Cardiac fibroblast (primary cell): ENCODE results near the gene MAGEA8.

Experiments used
- DNase-seq, 2 donors: peaks; one replicate each; pipeline versions ENCODE4 v3.0.0 to v3.0.0-alpha.2; 2010; ENCODE audit warnings: low read depth in 2 of 2
- H3K4me3 ChIP-seq, 2 donors: replicated peaks in 1 of 2; 1 replicate in 1 of 2; 2 replicates in 1 of 2; pipeline ENCODE4 v1.5.1; 2011; ENCODE audit warnings: low read depth in 2 of 2, low read length in 2 of 2, mild to moderate bottlenecking in 2 of 2, moderate library complexity in 1 of 2
- TF ChIP-seq, protein P1 (sequence below): IDR thresholded peaks from one replicate; pipeline ENCODE4 v1.5.1; 2011; ENCODE audit warnings: low read depth, mild to moderate bottlenecking, low read length, inconsistent platforms

The MAGEA8 gene

DNA sequence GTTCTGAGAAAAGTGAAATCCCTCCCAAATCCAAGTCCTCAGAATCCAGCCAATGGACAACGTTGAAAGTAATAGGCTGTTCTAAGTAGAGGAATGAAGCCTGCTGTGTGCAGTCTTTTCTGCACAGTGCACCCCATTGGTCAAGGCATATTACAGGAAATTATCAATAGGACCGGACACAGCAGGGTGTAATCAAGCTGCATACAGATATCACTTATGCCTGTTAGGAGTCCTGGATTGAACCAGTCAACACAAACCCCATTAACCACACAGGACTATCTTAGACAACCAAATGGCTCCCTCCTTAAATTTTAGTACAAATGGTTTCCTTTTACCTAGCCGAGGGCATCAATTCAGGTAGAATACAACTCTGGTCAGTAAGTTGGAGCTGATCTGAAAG lies 34.2 kb upstream of the MAGEA8 start:
- DNase-seq = no peak
- H3K4me3 ChIP-seq = no peak overlapping the region
- TF ChIP-seq, protein P1, sequence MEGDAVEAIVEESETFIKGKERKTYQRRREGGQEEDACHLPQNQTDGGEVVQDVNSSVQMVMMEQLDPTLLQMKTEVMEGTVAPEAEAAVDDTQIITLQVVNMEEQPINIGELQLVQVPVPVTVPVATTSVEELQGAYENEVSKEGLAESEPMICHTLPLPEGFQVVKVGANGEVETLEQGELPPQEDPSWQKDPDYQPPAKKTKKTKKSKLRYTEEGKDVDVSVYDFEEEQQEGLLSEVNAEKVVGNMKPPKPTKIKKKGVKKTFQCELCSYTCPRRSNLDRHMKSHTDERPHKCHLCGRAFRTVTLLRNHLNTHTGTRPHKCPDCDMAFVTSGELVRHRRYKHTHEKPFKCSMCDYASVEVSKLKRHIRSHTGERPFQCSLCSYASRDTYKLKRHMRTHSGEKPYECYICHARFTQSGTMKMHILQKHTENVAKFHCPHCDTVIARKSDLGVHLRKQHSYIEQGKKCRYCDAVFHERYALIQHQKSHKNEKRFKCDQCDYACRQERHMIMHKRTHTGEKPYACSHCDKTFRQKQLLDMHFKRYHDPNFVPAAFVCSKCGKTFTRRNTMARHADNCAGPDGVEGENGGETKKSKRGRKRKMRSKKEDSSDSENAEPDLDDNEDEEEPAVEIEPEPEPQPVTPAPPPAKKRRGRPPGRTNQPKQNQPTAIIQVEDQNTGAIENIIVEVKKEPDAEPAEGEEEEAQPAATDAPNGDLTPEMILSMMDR = no peak

DNA sequence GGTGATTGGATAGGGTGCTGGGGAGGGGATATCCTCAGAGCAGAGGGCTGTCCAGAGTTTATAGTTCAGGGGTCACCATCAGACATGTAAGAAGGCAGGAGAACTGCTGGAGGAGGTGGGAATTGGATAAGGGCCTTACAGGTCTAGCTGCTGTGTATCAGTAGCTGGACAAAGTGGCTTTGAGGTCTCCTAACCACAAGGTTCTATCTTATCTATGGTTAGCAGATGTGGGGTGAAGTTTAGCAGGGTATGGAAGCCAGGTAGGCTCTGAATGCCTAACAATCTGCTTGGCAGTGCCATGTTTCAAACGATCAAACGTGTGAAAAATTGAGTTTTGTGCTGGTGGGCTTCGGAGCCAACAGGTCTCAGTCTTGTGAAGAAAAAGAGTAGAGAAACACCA lies 32.1 kb upstream of the MAGEA8 start:
- no peak overlapping the region for H3K4me3 ChIP-seq
- no peak for DNase-seq

DNA sequence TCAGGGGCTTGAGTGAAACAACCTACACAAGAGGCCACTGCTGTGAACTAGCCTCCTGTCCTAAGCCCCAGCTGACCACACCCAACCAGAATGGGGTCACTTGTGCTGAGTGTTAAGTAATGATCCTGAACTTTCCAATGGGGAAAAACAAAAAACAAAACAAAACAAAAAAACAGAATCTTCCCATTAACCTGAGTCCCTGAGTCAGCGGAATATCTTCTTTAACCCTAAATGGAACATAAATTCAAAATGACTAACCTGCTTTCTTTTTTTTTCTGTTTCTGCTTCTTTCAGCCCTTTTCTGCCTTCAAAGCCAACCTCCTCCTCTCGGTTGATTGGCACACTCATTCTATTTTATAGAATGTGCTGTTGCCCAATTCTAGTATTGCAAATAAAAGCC lies 31.2 kb upstream of the MAGEA8 start:
- no peak for DNase-seq
- TF ChIP-seq, protein P1 = no peak
- no peak overlapping the region for H3K4me3 ChIP-seq

More for the DNA sequence above, 32.1 kb upstream of the MAGEA8 start:
- TF ChIP-seq, protein P1 = no peak

DNA sequence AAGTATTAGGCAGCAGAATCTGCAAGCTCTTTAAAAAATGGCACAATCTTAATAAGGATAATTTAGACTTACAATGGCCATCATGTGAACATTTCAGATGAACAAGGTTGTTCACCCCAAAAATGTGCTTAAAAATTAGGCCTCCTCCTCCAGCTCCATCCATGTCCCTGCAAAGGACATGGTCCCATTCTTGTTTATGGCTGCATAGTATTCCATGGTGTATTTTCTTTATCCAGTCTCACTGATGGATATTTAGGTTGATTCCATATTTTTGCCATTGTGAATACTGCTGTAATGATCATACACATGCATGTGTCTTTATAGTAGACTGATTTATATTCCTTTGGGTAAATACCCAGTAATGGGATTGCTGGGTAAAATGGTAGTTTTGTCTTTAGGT lies 29.1 kb upstream of the MAGEA8 start:
- TF ChIP-seq, protein P1 = no peak
- DNase-seq = no peak
- no peak overlapping the region for H3K4me3 ChIP-seq

DNA sequence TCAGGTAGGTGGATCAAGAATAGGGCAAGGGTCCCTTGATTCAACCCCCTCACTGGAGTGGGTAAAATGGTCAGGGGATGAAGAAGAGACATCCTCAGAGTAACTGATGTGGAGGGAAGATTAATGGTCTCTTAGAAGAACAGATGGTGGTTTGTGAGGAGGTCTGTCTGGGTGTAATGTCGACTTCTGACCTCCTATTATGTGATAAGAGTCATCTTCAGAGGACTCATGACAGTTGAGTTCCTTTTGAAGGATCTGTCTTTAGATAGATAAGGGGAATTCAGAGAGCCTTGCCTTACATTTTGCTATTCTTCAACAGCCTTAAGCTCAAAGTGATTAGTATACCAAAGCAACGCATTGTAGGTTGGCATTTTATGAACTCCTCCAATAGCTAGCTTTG lies 27.1 kb upstream of the MAGEA8 start:
- H3K4me3 ChIP-seq = no peak overlapping the region
- TF ChIP-seq, protein P1 = no peak
- DNase-seq = no peak

DNA sequence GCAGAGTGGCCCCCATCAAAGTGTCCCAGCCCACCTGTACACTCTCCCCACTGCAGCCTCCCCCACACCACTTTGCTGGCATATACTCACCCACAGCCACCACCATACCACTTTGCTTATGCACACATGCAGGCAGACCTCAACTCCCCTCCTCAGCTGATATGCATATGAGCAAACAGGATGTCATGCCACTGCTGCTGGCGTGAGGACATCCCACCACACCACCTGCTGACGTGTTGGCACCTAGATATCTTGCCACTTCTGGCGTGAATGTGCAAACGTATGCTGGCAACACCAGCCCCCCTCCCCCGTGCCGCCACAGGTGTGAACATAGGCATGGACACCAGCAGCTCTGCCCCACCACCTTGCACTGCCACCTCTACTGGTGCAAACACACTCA lies 22.4 kb upstream of the MAGEA8 start:
- no peak overlapping the region for H3K4me3 ChIP-seq
- DNase-seq = no peak
- TF ChIP-seq, protein P1 = no peak

DNA sequence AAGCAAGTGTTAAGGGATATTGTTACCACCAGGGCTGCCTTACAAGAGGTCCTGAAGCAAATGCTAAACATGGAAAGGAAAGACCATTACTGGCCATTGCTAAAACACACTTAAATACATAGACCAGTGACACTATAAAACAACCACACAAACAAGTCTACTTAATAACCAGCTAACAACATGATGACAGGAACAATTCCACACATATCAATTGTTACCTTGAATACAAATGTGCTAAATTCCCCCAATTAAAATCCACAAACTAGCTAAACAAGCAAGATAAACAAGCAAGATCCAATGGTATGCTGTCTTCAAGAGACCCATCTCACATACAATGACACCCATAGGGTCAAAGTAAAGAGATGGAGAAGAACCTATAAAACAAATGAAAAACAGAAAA lies 20.5 kb upstream of the MAGEA8 start:
- TF ChIP-seq, protein P1 = no peak
- H3K4me3 ChIP-seq = no peak overlapping the region
- DNase-seq = no peak
